HG03565 (cell line): ENCODE results near the gene TLK1.
"Not testable (repeated sequence)": the region's sequence is repeated elsewhere in the genome, so short reads cannot be mapped to it uniquely, and the experiment has no call there.

ENCODE experiments used
- ATAC-seq: cut with Tn5 transposase; IDR thresholded peaks from one replicate; pipeline ENCODE4 v1.9.1; 2021; ENCODE audit warnings: mild to moderate bottlenecking, moderate library complexity; ENCODE audit not compliant: unreplicated experiment

Gene TLK1

DNA sequence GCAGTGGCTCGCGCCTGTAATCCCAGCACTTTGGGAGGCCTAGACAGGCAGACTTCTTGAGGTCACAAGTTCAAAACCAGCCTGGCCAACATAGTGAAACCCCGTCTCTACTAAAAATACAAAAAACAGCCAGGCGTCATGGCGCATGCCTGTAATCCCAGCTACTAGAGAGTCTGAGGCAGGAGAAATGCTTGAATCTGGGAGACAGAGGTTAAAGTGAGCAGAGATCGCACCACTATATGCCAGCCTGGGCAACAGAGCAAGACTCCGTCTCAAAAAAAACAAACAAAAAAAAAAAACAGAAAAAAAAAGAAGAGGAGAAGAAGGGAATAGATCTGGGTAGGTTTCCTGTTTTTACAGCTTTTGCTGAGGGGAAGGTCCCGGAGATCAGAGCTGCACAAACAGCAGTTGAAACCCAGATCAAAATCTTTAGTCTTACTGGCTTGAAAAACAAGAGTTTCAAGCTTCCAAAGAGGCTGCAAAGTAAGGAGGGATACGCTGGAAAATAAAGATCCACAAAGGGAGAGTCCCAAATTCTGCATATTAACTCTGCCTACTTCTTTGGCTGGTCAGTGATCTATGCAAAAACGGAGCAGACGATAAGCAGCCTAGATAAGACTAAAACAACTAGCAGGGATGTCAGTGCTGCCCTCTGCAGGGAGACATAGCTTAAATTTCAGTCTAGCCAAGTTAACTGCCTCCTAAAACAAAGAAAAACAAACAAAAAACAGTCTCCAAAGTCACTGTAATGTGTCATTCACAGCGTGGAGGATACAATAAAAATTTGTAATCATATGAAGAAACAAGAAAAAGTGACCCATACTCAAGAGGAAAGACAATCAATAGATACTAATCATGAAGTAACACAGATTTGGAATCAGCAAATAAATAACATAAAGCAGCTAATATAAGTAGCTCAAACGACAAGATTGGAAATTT lies 74.1 kb downstream of the TLK1 start:
- no peak for ATAC-seq

- no peak for ATAC-seq
These were observed 76.6 kb downstream of the TLK1 start for GRCh38 chr2:171084128-171084527.

DNA sequence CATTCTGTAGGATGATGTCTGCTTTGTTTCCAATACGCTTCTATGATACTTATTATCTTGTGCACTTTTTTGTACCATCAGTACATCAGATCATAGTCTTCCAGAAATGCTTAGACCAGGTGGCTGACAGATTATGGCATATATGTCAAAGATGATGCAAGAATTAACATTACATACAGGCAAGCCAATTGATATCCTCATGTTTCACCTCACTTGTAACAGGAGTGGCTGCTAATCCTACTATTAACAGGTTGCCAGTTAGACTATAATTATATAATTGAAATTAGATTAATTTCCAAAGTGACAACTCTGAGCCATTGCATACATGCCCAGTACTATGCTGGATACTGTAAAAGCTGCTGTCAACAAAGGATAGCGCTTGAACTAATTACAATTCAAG lies 77.2 kb downstream of the TLK1 start:
- ATAC-seq, result no peak

GRCh38 chr2:171081649-171082111 lies 79.0 kb downstream of the TLK1 start:
- ATAC-seq, result no peak

GRCh38 chr2:171080607-171081006 lies 80.1 kb downstream of the TLK1 start:
- ATAC-seq, result no peak

DNA sequence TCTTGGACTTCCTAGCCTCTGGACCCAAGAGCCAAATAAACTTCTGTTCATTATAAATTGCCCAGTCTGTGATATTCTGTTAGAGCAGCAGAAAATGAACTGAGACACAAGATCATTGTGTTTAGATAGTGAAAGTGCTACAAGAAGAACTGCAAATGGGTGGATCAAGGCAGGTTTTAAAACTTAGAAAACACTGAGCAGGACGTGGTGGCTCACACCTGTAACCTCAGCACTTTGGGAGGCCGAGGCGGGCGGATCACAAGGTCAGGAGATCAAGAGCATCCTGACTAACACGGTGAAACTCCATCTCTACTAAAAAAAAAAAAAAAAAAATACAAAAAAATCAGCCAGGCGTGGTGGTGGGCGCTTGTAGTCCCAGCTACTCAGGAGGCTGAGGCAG lies 84.3 kb downstream of the TLK1 start:
- ATAC-seq, result not testable (repeated sequence)

DNA sequence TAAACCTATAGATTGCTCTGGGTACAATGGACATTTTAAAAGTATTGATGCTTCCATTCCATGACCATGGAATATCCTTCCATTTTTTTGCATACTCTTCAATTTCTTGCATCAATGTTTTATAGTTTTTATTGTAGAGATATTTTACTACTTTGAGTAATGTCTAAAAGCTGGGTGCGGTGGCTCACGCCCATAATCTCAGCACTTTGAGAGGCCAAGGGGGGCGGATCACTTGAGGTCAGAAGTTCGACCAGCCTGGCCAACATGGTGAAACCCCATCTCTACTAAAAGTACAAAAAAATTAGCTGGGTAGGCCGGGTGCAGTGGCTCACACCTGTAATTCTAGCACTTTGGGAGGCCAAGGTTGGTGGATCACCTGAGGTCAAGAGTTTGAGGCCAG lies 88.5 kb downstream of the TLK1 start:
- no peak for ATAC-seq

GRCh38 chr2:171069286-171069956 lies 91.3 kb downstream of the TLK1 start:
- ATAC-seq, result no peak

- no peak for ATAC-seq
These were observed 94.6 kb downstream of the TLK1 start for GRCh38 chr2:171066110-171066509.

GRCh38 chr2:171057575-171057974 lies 103.1 kb downstream of the TLK1 start:
- ATAC-seq, result no peak

DNA sequence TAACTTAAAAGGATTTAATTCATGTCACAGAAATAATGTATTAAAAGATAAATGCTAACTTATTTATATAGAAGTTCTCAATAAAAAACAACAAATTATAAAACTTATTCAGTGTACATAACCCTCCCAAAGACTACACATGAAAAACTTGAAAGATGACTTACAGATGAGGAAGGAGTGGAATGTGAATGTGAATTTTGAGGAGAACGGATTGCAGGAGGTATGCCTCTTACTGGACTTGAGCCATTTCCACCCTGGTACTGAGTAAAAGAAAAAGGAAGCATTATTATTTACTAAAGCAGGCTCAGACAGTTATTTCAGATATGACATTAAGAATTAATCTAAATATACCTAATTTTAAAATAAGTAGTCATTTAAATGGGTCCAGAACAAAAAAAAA lies 104.4 kb downstream of the TLK1 start:
- ATAC-seq, result no peak

DNA sequence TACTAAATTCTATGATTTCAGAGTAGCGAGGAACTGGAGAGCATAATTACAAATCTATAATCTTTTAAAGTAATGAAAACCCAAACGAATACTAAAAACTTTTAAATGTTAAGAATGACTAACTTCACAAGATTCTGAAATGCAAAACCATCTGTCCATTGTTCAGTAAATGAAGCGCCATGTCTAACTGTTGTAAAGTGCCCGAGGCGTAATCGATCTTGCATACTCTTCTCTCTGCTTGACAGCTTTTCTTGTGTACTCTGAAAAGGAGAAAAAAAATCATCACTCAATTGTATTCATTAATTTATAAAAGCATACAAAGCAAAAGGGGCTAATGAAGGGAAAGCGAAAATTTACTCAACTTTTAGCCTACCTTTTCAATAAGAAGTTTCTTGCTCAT lies 111.0 kb downstream of the TLK1 start:
- no peak for ATAC-seq

DNA sequence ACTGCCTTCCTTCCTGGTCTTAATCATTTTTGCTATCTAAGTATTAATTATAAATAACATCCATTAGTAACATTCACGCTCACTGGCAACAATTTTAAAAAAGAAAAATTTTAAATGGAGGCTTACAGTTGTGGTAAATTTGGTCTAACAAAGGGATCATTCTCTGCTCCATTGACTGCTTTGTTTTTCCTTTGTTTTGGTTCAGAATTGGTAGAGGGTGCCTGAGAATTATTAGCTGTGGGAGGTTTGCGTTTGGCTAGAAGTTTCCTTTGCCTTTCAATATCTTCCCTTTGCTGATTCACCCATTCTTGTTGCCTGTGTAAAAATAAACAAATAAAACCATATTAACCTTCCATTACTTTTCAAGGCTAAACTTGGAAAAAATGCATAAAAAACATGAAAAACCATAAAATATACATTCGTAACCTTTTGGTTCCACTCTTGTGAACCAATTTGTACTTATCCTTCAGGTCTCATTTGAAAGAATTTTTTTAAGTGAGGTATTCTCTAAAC lies 114.6 kb downstream of the TLK1 start:
- ATAC-seq, result no peak

DNA sequence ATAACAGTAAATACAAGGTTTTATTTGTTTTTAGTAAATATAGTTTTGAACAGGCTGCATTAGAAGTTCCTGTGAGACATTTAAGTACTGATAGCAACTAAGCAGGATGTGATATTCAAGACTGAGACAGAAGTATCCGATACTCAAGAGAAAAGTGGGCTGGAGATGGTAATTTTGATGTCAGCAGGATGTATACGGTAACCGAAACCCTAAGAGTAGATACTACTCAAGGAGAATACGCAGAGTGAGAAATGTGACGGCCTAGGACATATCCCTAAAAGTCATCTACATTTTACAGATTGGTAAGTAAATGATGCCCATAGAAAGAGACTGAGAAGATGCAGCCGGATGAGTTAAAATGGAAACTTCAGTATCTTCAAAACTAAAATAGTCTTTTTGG lies 116.3 kb downstream of the TLK1 start:
- no peak for ATAC-seq

DNA sequence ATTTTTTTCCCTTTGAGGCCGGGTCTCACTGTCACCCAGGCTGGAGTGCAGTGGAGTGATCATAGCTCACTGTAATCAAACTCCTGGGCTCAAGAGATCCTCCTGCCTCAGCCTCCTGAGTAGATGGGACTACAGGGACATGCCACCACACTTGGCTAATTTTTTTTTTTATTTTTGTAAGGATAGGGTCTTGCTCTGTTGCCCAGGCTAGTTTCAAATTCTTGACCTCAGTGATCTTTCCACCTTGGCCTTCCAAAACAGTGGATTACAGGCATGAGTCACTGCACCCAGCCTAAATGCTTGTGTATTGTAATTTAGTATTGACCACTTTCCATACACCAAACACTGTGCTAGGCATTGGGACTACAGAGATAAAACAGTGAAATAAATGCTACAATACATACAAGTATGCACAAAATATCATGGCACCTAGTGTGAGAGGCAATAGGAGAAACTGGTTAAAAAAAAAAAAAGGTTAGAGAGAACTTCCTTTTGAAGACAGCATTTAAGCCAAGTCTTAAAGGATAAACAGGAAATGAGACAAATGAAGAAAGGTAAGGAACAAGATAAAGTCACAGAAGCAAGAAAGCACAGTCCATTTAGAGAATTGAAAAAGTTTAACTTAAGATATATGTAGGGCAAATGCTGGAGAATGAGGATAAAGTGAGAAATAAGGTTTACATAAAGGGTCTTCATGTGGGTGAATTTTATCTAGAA lies 118.3 kb downstream of the TLK1 start:
- ATAC-seq, result no peak

GRCh38 chr2:171036532-171036931 lies 124.2 kb downstream of the TLK1 start:
- no peak for ATAC-seq

- no peak for ATAC-seq
These were observed 126.4 kb downstream of the TLK1 start for GRCh38 chr2:171034315-171034714.

DNA sequence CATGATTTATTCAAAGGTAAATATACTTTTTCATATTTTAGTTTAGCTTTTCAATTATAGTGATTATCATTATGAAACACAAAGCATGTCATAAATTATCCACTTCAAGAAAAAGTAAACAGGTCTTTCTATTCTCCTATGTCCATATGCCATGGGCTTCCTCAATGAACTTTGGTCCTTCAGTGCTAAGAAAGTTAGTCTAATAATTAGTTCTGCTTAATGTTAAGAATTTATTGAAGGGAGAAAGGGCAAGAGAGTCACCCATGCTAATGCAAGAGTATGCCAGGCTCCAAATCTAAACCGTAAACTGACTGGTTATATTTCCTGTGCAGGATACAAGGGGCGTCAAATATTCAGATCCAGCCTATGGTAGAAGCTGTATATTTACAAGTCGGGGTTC lies 135.5 kb downstream of the TLK1 start:
- no peak for ATAC-seq

DNA sequence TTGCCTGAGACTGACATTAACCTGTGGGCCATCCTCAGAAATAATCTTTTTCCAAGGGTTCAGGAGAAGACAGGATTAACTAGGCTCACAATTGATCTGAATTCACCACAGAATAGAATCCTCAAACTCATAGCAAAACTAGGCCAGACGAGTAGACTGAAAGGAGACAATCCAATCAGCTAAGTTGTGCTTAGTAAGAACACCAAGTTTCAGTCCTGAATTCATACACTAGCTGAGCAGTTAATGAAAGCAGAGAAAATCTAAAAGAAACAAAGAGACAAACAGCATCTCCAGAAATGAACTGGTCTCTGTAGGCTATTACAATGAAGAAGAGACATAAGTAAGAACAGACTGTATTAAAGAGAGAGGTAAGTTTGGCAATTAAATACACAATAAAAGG lies 142.2 kb downstream of the TLK1 start:
- peak; percentile 82 for ATAC-seq

DNA sequence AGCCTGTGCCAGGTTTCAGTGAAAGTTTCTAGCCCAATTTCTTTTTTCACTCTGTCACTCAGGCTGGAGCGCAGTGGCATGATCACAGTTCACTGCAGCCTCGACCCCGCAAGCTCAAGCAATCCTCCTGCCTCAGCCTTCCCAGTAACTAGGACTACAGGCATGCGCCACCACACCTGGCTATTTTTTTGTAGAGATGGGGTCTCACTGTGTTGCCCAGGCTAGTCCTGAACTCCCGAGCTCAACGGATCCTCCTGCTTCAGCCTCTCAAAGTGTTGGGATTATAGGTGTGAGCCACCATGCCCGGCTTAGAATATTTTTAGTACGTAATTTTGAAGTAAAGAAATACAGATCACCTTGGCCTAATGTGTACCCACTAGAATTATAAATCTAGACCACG lies 144.6 kb downstream of the TLK1 start:
- ATAC-seq, result no peak

- ATAC-seq, result no peak
These were observed 146.8 kb downstream of the TLK1 start for GRCh38 chr2:171013851-171014250.
